Tibial artery (tissue), 4 donors: ENCODE data around the gene MLLT11.

Experiments used
- DNase-seq, 2 donors: peaks; one replicate each; pipeline ENCODE4 v3.0.0-alpha.2; 2019
- H3K27ac ChIP-seq, 2 donors: fragments of 200-600 bp; sonication (generic) in 1 of 2; 1 replicate in 1 of 2; 2 replicates in 1 of 2; pipeline ENCODE4 v1.5.1; 2018 to 2019; ENCODE audit warnings: mild to moderate bottlenecking in 1 of 2
- H3K27me3 ChIP-seq, 2 donors: fragments of 200-600 bp; sonication (generic) in 1 of 2; one replicate each; pipeline versions ENCODE4 v1.5.1 to v1.6.0; 2016 to 2019
- H3K36me3 ChIP-seq, 3 donors: fragments of 200-600 bp; sonication (generic) in 2 of 3; one replicate each; pipeline ENCODE4 v1.5.1; 2016 to 2019; ENCODE audit warnings: mild to moderate bottlenecking in 2 of 3
- H3K4me1 ChIP-seq, 4 donors: fragments of 200-600 bp; sonication (generic) in 2 of 4; 1 replicate in 3 of 4; 2 replicates in 1 of 4; pipeline ENCODE4 v1.5.1; 2016 to 2019
- H3K4me3 ChIP-seq, 2 donors: fragments of 200-600 bp; sonication (generic) in 1 of 2; 1 replicate in 1 of 2; 2 replicates in 1 of 2; pipeline ENCODE4 v1.5.1; 2018 to 2019; ENCODE audit warnings: mild to moderate bottlenecking in 2 of 2
- H3K9me3 ChIP-seq, 3 donors: fragments of 200-600 bp; sonication (generic) in 1 of 3; one replicate each; pipeline ENCODE4 v1.5.1; 2016 to 2019
- intact Hi-C: fragments of 100-400 bp; cut with DNase I; formaldehyde crosslinking; loops from one replicate; pipeline ENCODE4 v1.15.0; 2023; ENCODE audit warnings: low total_unique reads
- TF ChIP-seq, protein P1 (sequence below), 2 experiments: fragments of 200-600 bp in 1 of 2; fragments of 450-650 bp in 1 of 2; IDR thresholded peaks; one replicate each; pipeline ENCODE4 v1.5.1; 2017 to 2019; ENCODE audit warnings: antibody characterized with exemption in 2 of 2, mild to moderate bottlenecking in 1 of 2, moderate library complexity in 1 of 2

The MLLT11 gene

GRCh38 chr1:151058692-151059091 lies 1.5 kb upstream of the MLLT11 start:
- TF ChIP-seq, protein P1, sequence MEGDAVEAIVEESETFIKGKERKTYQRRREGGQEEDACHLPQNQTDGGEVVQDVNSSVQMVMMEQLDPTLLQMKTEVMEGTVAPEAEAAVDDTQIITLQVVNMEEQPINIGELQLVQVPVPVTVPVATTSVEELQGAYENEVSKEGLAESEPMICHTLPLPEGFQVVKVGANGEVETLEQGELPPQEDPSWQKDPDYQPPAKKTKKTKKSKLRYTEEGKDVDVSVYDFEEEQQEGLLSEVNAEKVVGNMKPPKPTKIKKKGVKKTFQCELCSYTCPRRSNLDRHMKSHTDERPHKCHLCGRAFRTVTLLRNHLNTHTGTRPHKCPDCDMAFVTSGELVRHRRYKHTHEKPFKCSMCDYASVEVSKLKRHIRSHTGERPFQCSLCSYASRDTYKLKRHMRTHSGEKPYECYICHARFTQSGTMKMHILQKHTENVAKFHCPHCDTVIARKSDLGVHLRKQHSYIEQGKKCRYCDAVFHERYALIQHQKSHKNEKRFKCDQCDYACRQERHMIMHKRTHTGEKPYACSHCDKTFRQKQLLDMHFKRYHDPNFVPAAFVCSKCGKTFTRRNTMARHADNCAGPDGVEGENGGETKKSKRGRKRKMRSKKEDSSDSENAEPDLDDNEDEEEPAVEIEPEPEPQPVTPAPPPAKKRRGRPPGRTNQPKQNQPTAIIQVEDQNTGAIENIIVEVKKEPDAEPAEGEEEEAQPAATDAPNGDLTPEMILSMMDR (IDR thresholded peaks at IDR 0.05), result no peak
- Histone ChIP-seq H3K36me3 (peaks cover 24 to 32% (median 25%) of the 10 kb centered on the region in 3 donors), H3K4me1 (peaks cover 0 to 43% (median 27%) of the 10 kb centered on the region in 4 donors), H3K27ac (peak overlapping the region; percentile 81 to 91), H3K9me3 (no peaks in the 10 kb centered on the region), H3K27me3 (no peaks in the 10 kb centered on the region), H3K4me3 (peak overlapping the region; percentile 75 to 91)
- DNase-seq, result no peak
- intact Hi-C loops, result no loop called here

GRCh38 chr1:151059109-151060006 lies 839 bp upstream of the MLLT11 start, which contains the start of gene CDC42SE1:
CDC42SE1 (minus strand) TSS chr1:151059622; CDS start chr1:151055730, 3,892 bp downstream.
- Histone ChIP-seq H3K27me3 (no peaks in the 10 kb centered on the region), H3K9me3 (no peaks in the 10 kb centered on the region), H3K36me3 (peaks cover 17 to 25% (median 18%) of the 10 kb centered on the region in 3 donors), H3K4me1 (peaks cover 0 to 43% (median 27%) of the 10 kb centered on the region in 4 donors), H3K4me3 (peak within 1 kb of the TSS; percentile 75 to 91), H3K27ac (peak within 1 kb of the TSS; percentile 81 to 91)
- peak; percentile 71 to 90 for DNase-seq
- intact Hi-C loops, result no loop called here
- TF ChIP-seq, protein P1 (IDR thresholded peaks at IDR 0.05), result peak; percentile 88 to 95

DNA sequence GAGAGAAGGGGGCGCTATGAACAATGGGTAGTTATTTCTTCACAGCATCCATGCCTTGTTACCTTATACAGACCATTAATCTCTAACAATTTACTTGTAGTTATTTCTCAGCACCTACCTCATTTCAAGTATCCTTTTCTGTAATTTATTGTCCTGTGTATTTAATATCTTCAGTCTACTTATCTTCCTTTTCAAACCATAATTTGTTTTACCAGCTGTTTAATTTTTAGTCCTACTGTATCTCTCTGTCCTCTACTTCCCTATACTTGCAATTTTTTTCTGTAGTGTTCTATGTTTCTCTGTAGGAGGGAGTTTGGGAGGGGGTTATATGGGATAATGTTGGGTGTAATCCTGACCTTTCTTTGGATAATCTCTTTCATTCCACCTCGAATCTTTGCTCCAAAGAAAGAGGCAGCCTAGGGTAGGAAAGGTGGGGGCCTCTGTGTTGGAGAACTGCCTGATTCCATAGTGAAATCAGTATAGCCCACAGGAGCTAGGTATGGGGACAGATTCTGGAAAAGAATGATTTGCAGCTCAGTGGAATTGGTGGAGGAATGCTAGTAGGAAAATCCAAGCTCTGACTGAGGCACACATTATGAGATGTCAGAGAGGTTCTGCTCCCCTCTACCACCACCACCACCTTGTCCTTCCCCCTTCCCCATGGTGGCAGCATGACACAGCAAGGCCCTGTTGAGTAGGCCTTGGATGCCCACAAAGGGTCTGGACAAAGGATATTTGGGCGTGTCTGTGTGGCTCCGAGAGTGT lies 642 bp downstream of the MLLT11 start:
- TF ChIP-seq, protein P1 (IDR thresholded peaks at IDR 0.05), result no peak
- H3K4me1 ChIP-seq, result peaks cover 0 to 37% (median 25%) of the 10 kb centered on the region in 4 donors
- H3K36me3 ChIP-seq, result peaks cover 3 to 10% (median 4%) of the 10 kb centered on the region in 3 donors
- peak in 1 of 2 donors; percentile 31 for DNase-seq
- H3K9me3 ChIP-seq, result no peaks in the 10 kb centered on the region
- H3K27me3 ChIP-seq, result no peaks in the 10 kb centered on the region
- peak overlapping the region; percentile 75 to 91 for H3K4me3 ChIP-seq
- H3K27ac ChIP-seq, result peak overlapping the region; percentile 81 to 91
- intact Hi-C loops, result no loop called here

DNA sequence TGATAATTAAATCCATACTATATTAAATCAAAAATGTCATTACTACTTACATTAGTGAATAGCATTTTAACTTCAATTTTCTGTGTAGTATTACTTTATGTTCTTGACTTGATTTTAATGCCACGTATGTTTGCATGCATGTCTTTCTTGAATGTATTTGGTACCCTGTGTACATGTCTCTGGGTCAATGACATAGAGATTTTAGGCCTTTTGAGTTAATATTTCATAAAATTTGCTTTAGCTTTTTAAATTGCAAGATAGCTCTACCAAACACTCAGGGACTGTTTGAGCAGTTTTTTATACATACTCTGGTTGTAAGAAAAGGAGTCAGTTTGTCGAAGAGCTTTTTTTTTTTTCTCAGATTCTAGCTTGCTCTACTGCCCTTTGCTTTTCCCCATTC lies 1.5 kb downstream of the MLLT11 start:
- Histone ChIP-seq H3K4me3 (no peak overlapping the region), H3K4me1 (peaks cover 0 to 28% (median 16%) of the 10 kb centered on the region in 4 donors), H3K36me3 (peaks cover 0 to 3% (median 2%) of the 10 kb centered on the region in 3 donors), H3K27ac (no peak overlapping the region), H3K9me3 (no peaks in the 10 kb centered on the region), H3K27me3 (no peaks in the 10 kb centered on the region)
- intact Hi-C loops, result no loop called here
- DNase-seq, result no peak
- TF ChIP-seq, protein P1 (IDR thresholded peaks at IDR 0.05), result no peak

DNA sequence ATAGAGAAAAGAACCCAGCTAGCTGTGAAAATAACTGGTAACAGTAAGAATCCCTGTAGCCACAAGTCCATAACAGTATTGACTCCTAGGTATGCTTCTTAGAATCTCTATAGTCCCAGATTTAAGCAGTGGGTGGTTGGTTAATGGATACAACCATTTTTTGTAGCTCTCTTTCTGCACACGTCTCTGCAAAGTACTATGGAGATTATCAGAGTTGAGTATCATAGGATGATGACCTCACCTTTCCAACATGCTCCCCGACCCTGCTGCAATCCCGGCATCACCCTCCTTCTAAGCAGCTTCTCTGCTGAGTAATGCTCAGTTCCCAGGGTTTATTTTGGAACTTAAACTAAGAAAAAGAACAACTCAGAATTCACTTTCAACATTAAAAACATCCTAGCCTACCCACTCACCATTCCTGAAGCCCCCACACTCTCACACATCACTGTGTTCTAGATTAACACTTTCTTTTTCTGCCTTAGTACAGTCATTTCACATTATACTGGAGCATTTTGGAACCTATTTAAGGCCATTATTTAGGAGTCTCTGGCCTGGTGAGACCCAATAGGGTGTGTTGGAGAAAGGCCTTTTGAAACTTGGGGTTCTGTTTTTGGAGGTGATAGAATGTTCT lies 2.7 kb downstream of the MLLT11 start:
- intact Hi-C loops, result no loop called here
- Histone ChIP-seq H3K4me3 (no peak overlapping the region), H3K9me3 (no peaks in the 10 kb centered on the region), H3K4me1 (peaks cover 0 to 16% (median 5%) of the 10 kb centered on the region in 4 donors), H3K27me3 (no peaks in the 10 kb centered on the region), H3K36me3 (no peaks in the 10 kb centered on the region), H3K27ac (no peak overlapping the region)
- TF ChIP-seq, protein P1 (IDR thresholded peaks at IDR 0.05), result no peak
- no peak for DNase-seq
